ENCODE measurements around the gene VSTM4. TPM values are rescaled to one million over a fixed set of nuclear protein-coding genes. Genes with fewer than 3 reads are reported as not detected.

The VSTM4 gene
- total RNA-seq, 1 experiment from 2014 or later = 0.07 TPM

GRCh38 chr10:48970654-48971053 lies 144.7 kb downstream of the VSTM4 start (continued):
- TF ChIP-seq EGR1 (IDR thresholded peaks at IDR 0.05; ENCODE audit: low read depth) (no peak), POLR2A (IDR thresholded peaks at IDR 0.05; ENCODE audit: borderline replicate concordance, extremely low read depth, insufficient read depth, insufficient read length) (no peak), SIN3A (IDR thresholded peaks at IDR 0.05; ENCODE audit: low read depth) (no peak), ELF1 (IDR thresholded peaks at IDR 0.05; ENCODE audit: borderline replicate concordance, low read depth) (no peak)
- TF ChIP-seq, protein P1, sequence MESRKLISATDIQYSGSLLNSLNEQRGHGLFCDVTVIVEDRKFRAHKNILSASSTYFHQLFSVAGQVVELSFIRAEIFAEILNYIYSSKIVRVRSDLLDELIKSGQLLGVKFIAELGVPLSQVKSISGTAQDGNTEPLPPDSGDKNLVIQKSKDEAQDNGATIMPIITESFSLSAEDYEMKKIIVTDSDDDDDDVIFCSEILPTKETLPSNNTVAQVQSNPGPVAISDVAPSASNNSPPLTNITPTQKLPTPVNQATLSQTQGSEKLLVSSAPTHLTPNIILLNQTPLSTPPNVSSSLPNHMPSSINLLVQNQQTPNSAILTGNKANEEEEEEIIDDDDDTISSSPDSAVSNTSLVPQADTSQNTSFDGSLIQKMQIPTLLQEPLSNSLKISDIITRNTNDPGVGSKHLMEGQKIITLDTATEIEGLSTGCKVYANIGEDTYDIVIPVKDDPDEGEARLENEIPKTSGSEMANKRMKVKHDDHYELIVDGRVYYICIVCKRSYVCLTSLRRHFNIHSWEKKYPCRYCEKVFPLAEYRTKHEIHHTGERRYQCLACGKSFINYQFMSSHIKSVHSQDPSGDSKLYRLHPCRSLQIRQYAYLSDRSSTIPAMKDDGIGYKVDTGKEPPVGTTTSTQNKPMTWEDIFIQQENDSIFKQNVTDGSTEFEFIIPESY (IDR thresholded peaks at IDR 0.05; ENCODE audit: extremely low read depth, insufficient replicate concordance, low read length) = no peak

DNA sequence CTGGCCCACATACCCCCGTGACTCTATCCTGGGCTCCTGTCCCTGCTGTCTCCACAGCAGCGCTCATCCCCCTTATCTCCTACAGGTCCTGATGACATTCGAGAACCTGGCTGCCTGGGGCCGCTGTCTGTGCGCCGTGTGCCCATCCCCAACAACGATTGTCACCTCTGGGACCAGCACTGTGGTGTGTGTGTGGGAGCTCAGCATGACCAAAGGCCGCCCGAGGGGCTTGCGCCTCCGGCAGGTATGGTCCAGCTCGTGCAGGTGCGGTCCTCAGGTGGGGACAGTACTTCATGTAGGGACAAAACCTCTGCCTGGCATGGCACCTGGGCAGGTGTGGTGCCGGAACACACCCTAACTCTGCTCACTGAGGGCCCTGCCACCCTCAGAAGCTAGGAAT lies 145.3 kb downstream of the VSTM4 start:
- Histone ChIP-seq H3K9ac (ENCODE audit: low read length) (no peak overlapping the region), H3K27me3 (ENCODE audit: insufficient read depth, low read length) (peaks cover 35% of the 10 kb centered on the region; the same call in 1 of the 2 replicates), H3K4me3 (replicated peaks in 1 of 2; ENCODE audit: low read depth in 1 of 2, low read length in 2 of 2) (no peak overlapping the region), H3K79me2 (ENCODE audit: insufficient read depth, low read length) (no peaks in the 10 kb centered on the region), H2AFZ (ENCODE audit: low read depth, low read length, poor library complexity, severe bottlenecking) (no peak overlapping the region), H3K27ac (ENCODE audit: low read depth, low read length) (no peak overlapping the region), H4K20me1 (ENCODE audit: insufficient read depth) (no peaks in the 10 kb centered on the region), H3K36me3 (ENCODE audit: control insufficient read depth in 1 of 2, insufficient read depth in 2 of 2, low read length in 2 of 2) (no peaks in the 10 kb centered on the region), H3K9me2 (ENCODE audit: insufficient read depth) (no peaks in the 10 kb centered on the region), H3K9me3 (ENCODE audit: control insufficient read depth in 1 of 2, insufficient read depth in 1 of 2, low read depth in 1 of 2, low read length in 2 of 2) (no peaks in the 10 kb centered on the region), H3K4me1 (ENCODE audit: control insufficient read depth in 1 of 2, insufficient read depth in 2 of 2, low read length in 2 of 2) (no peaks in the 10 kb centered on the region), H3K4me2 (ENCODE audit: low read length) (no peak overlapping the region)
- ATAC-seq = no peak
- CTCF ChIA-PET = no interaction called here
- RAD21 ChIA-PET (ENCODE audit: low non-redundant PET in 1 of 2, low total read pairs in 2 of 2, uncharacterized antibody in 2 of 2, unreplicated experiment in 2 of 2) = no interaction called here
- intact Hi-C loops (cut with micrococcal nuclease) = no loop called here
- no peak for DNase-seq (ENCODE audit: low read depth, low spot score)
- no TSS peak for BruUV-seq (replicated peaks)
- TF ChIP-seq SRF (IDR thresholded peaks at IDR 0.05; ENCODE audit: low read depth) (no peak), CEBPB (IDR thresholded peaks at IDR 0.05; ENCODE audit: low read depth) (no peak), CBX3 (IDR thresholded peaks at IDR 0.05; ENCODE audit: low read depth) (no peak), SP1 (IDR thresholded peaks at IDR 0.05; ENCODE audit: low read depth) (no peak), POLR2A (IDR thresholded peaks at IDR 0.05; ENCODE audit: borderline replicate concordance, extremely low read depth, insufficient read depth, insufficient read length) (no peak), EZH2 (IDR thresholded peaks at IDR 0.05) (no peak), YY1 (IDR thresholded peaks at IDR 0.05; ENCODE audit: extremely low read depth, insufficient replicate concordance, low read depth, low read length) (no peak), TCF7L2 (IDR thresholded peaks at IDR 0.05; ENCODE audit: borderline replicate concordance, extremely low read depth, insufficient read depth, insufficient read length) (no peak), SIN3A (IDR thresholded peaks at IDR 0.05; ENCODE audit: low read depth) (no peak), ELF1 (IDR thresholded peaks at IDR 0.05; ENCODE audit: borderline replicate concordance, low read depth) (no peak), JUND (IDR thresholded peaks at IDR 0.05) (no peak), ZFX (IDR thresholded peaks at IDR 0.05) (no peak), FOSL1 (IDR thresholded peaks at IDR 0.05; ENCODE audit: low read depth) (no peak), EZH2phosphoT487 (IDR thresholded peaks at IDR 0.05; ENCODE audit: borderline replicate concordance) (no peak), CTCF (IDR thresholded peaks at IDR 0.05 in 2 of 3, conservative IDR thresholded peaks at IDR 0.05 in 1 of 3; ENCODE audit: borderline replicate concordance in 1 of 3, insufficient read depth in 1 of 3, low read depth in 2 of 3, low read length in 2 of 3) (no peak)
- TF ChIP-seq, protein P1 (IDR thresholded peaks at IDR 0.05; ENCODE audit: extremely low read depth, insufficient replicate concordance, low read length) = no peak
- TF ChIP-seq, protein P2, sequence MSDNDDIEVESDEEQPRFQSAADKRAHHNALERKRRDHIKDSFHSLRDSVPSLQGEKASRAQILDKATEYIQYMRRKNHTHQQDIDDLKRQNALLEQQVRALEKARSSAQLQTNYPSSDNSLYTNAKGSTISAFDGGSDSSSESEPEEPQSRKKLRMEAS (IDR thresholded peaks at IDR 0.05) = no peak
- POLR2A ChIA-PET = no interaction called here
